ENCODE results near the gene EEF1A2.

GRCh38 chr20:63543131-63543530, 44.2 kb upstream of the EEF1A2 start:
- TF ChIP-seq POLR2A (IDR thresholded peaks at IDR 0.05; ENCODE audit: low read length) (no peak), GATA1 (IDR thresholded peaks at IDR 0.05; ENCODE audit: low read depth, low read length) (no peak)

All from erythroblast (primary cell).